Esophagus muscularis mucosa (tissue), 3 donors: ENCODE measurements around the gene PLD5.

ENCODE experiments used
- CTCF ChIP-seq, 3 experiments: fragments of 200-600 bp in 2 of 3; fragments of 450-650 bp in 1 of 3; sonication (generic) in 2 of 3; IDR thresholded peaks; one replicate each; pipeline ENCODE4 v1.5.1; 2017 to 2019; ENCODE audit warnings: antibody characterized with exemption in 3 of 3, mild to moderate bottlenecking in 2 of 3, moderate library complexity in 1 of 3
- POLR2A ChIP-seq: fragments of 450-650 bp; IDR thresholded peaks from one replicate; pipeline ENCODE4 v1.6.1; 2017; ENCODE audit warnings: antibody characterized with exemption, moderate library complexity, mild to moderate bottlenecking, low read depth
- POLR2AphosphoS5 ChIP-seq, 2 donors: sonication (generic); formaldehyde crosslinking; IDR thresholded peaks; one replicate each; pipeline ENCODE4 v1.6.1; 2017; ENCODE audit warnings: antibody characterized with exemption in 2 of 2

- TF ChIP-seq CTCF (IDR thresholded peaks at IDR 0.05) = no peak
- no peak for TF ChIP-seq POLR2A
- no peak for TF ChIP-seq POLR2AphosphoS5 (IDR thresholded peaks at IDR 0.05)
Measured at GRCh38 chr1:242426271-242426905, 98.1 kb downstream of the PLD5 start.
